IMR-90 (cell line): ENCODE data around the gene CALD1. TPM values are rescaled to one million over a fixed set of nuclear protein-coding genes. Genes with fewer than 3 reads are reported as not detected.

Source experiments
- ATAC-seq: fragments of 200-7000 bp; cut with Tn5 transposase; 2 replicates; pipeline ENCODE4 v1.9.1; 2020; ENCODE audit warnings: low read depth, mild to moderate bottlenecking, moderate library complexity
- BruUV-seq: library from RNA; stranded (reverse); fragments of 400-500 nt; replicated peaks from 2 replicates; lab custom pipeline; 2021; lab: Mats Ljungman, UMichigan
- CTCF ChIA-PET: fragments of 300-600 bp; formaldehyde crosslinking; extraction: SDS; loops from one replicate; lab custom pipeline; 2021; ENCODE audit warnings: antibody characterized with exemption; lab: Yijun Ruan, JAX
- POLR2A ChIA-PET: fragments of 300-600 bp; sonication (Branson Sonifier 250); formaldehyde crosslinking; loops from one replicate; lab custom pipeline; 2022; ENCODE audit warnings: antibody characterized with exemption; ENCODE audit not compliant: unreplicated experiment; lab: Charles Lee
- DNase-seq: peaks from one replicate; pipeline ENCODE4 v3.0.0; 2013
- H2AFZ ChIP-seq: replicated peaks from 2 replicates; pipeline ENCODE3; 2013; ENCODE audit warnings: low read length, mild to moderate bottlenecking; ENCODE audit not compliant: poor library complexity
- H2AK5ac ChIP-seq: 2 replicates; pipeline ENCODE4 v1.6.1; 2013; ENCODE audit warnings: low read depth, low read length, inconsistent platforms
- H2AK9ac ChIP-seq: replicated peaks from 2 replicates; pipeline ENCODE3; 2013; ENCODE audit warnings: mild to moderate bottlenecking, low read depth, low read length, moderate library complexity; ENCODE audit not compliant: poor library complexity
- H2BK120ac ChIP-seq: 2 replicates; pipeline ENCODE4 v1.6.1; 2013; ENCODE audit warnings: low read depth, low read length, inconsistent platforms
- H2BK15ac ChIP-seq: 3 replicates; pipeline ENCODE4 v1.6.1; 2013; ENCODE audit warnings: low read depth, low read length, inconsistent platforms
- H2BK20ac ChIP-seq: 2 replicates; pipeline ENCODE4 v1.6.1; 2013; ENCODE audit warnings: low read depth, mild to moderate bottlenecking, inconsistent platforms, low read length, moderate library complexity
- H2BK5ac ChIP-seq: 2 replicates; pipeline ENCODE4 v1.6.1; 2013; ENCODE audit warnings: mild to moderate bottlenecking, low read depth, low read length, inconsistent platforms; ENCODE audit not compliant: poor library complexity, severe bottlenecking
- H3K14ac ChIP-seq: replicated peaks from 2 replicates; pipeline ENCODE4 v1.6.1; 2013; ENCODE audit warnings: low read depth, low read length, inconsistent platforms
- H3K18ac ChIP-seq: 2 replicates; pipeline ENCODE4 v1.6.1; 2013; ENCODE audit warnings: low read depth, low read length, control low read depth
- H3K23ac ChIP-seq: 2 replicates; pipeline ENCODE4 v1.6.1; 2013; ENCODE audit warnings: low read depth, low read length, inconsistent platforms
- H3K27ac ChIP-seq: 2 replicates; pipeline ENCODE4 v1.5.1; 2013; ENCODE audit warnings: mild to moderate bottlenecking, control low read depth, low read length; ENCODE audit not compliant: insufficient read depth
- H3K27me3 ChIP-seq: 2 replicates; pipeline ENCODE4 v1.6.1; 2013; ENCODE audit warnings: low read length; ENCODE audit not compliant: control insufficient read depth, insufficient read depth
- H3K36me3 ChIP-seq: 2 replicates; pipeline ENCODE4 v1.6.1; 2013; ENCODE audit warnings: low read length, mixed read lengths; ENCODE audit not compliant: control insufficient read depth, insufficient read depth
- H3K4ac ChIP-seq: 2 replicates; pipeline ENCODE4 v1.6.1; 2013; ENCODE audit warnings: low read depth, low read length, inconsistent platforms
- H3K4me1 ChIP-seq: 2 replicates; pipeline ENCODE4 v1.6.1; 2013; ENCODE audit warnings: low read length, mixed read lengths; ENCODE audit not compliant: control insufficient read depth, insufficient read depth
- H3K4me2 ChIP-seq: 2 replicates; pipeline ENCODE4 v1.6.1; 2013; ENCODE audit warnings: low read depth, mild to moderate bottlenecking, control low read depth, low read length, moderate library complexity
- H3K4me3 ChIP-seq: 2 replicates; pipeline ENCODE4 v1.5.1; 2013; ENCODE audit warnings: low read depth, mild to moderate bottlenecking, control low read depth, low read length, moderate library complexity; ENCODE audit not compliant: insufficient read depth
- H3K56ac ChIP-seq: 2 replicates; pipeline ENCODE4 v1.6.1; 2013; ENCODE audit warnings: low read length, inconsistent platforms; ENCODE audit not compliant: insufficient read depth; ENCODE audit errors: extremely low read depth
- H3K79me1 ChIP-seq, 2 experiments: 2 replicates each; pipeline ENCODE4 v1.6.1; 2013; ENCODE audit warnings: low read length in 2 of 2, inconsistent platforms in 1 of 2, low read depth in 1 of 2
- H3K9ac ChIP-seq: 2 replicates; pipeline ENCODE4 v1.6.1; 2013; ENCODE audit warnings: low read depth, low read length, control low read depth
- H3K9me1 ChIP-seq: 2 replicates; pipeline ENCODE4 v1.6.1; 2013; ENCODE audit warnings: low read length, inconsistent platforms; ENCODE audit not compliant: insufficient read depth
- H3K9me3 ChIP-seq: 2 replicates; pipeline ENCODE4 v1.6.1; 2013; ENCODE audit warnings: low read length; ENCODE audit not compliant: control insufficient read depth, insufficient read depth
- H4K20me1 ChIP-seq: 2 replicates; pipeline ENCODE4 v1.6.1; 2013; ENCODE audit warnings: low read length, inconsistent platforms; ENCODE audit not compliant: insufficient read depth
- H4K5ac ChIP-seq: 2 replicates; pipeline ENCODE4 v1.6.1; 2013; ENCODE audit warnings: mild to moderate bottlenecking, low read depth, low read length, control low read depth
- H4K8ac ChIP-seq, 2 experiments: 2 replicates each; pipeline ENCODE4 v1.6.1; 2013; ENCODE audit warnings: low read depth in 2 of 2, low read length in 2 of 2, control low read depth in 1 of 2, inconsistent platforms in 1 of 2
- H4K91ac ChIP-seq: 2 replicates; pipeline ENCODE4 v1.6.1; 2013; ENCODE audit warnings: low read depth, low read length, inconsistent platforms; ENCODE audit not compliant: insufficient read depth
- BHLHE40 ChIP-seq: fragments of 150-350 bp; IDR thresholded peaks from 2 replicates; pipeline ENCODE4 v1.6.1; 2016; ENCODE audit warnings: mild to moderate bottlenecking, low read depth, low read length
- CEBPB ChIP-seq: IDR thresholded peaks from 2 replicates; pipeline ENCODE4 v1.6.1; 2012; ENCODE audit warnings: low read depth, low read length, improper control_type of control experiment
- CHD1 ChIP-seq: IDR thresholded peaks from 2 replicates; pipeline ENCODE4 v1.6.1; 2012; ENCODE audit warnings: low read depth, low read length, improper control_type of control experiment
- FOS ChIP-seq: fragments of 150-350 bp; IDR thresholded peaks from 2 replicates; pipeline ENCODE4 v1.6.1; 2016; ENCODE audit warnings: low read depth, low read length
- MAFK ChIP-seq: IDR thresholded peaks from 2 replicates; pipeline ENCODE4 v1.6.1; 2012; ENCODE audit warnings: low read depth, low read length, improper control_type of control experiment
- MXI1 ChIP-seq: IDR thresholded peaks from 2 replicates; pipeline ENCODE4 v1.6.1; 2012; ENCODE audit warnings: low read depth, mild to moderate bottlenecking, low read length, moderate library complexity, borderline replicate concordance
- NFE2L2 ChIP-seq: fragments of 150-350 bp; IDR thresholded peaks from 2 replicates; pipeline ENCODE4 v1.6.1; 2016; ENCODE audit warnings: low read depth, mild to moderate bottlenecking, low read length
- POLR2A ChIP-seq: IDR thresholded peaks from 2 replicates; pipeline ENCODE4 v1.6.1; 2012; ENCODE audit warnings: mild to moderate bottlenecking, low read depth, low read length
- RAD21 ChIP-seq: IDR thresholded peaks from 2 replicates; pipeline ENCODE4 v1.6.1; 2012; ENCODE audit warnings: low read length, improper control_type of control experiment
- RCOR1 ChIP-seq: IDR thresholded peaks from 2 replicates; pipeline ENCODE4 v1.6.1; 2012; ENCODE audit warnings: mild to moderate bottlenecking, low read length, improper control_type of control experiment; ENCODE audit not compliant: insufficient replicate concordance
- RFX5 ChIP-seq: IDR thresholded peaks from 2 replicates; pipeline ENCODE4 v1.8.0; 2012; ENCODE audit warnings: low read depth, mild to moderate bottlenecking, low read length, moderate library complexity
- SMC3 ChIP-seq: fragments of 150-350 bp; IDR thresholded peaks from 2 replicates; pipeline ENCODE4 v1.6.1; 2016; ENCODE audit warnings: low read depth, mild to moderate bottlenecking, antibody characterized with exemption, low read length, moderate library complexity
- USF2 ChIP-seq: fragments of 150-350 bp; IDR thresholded peaks from 2 replicates; pipeline ENCODE4 v1.6.1; 2017; ENCODE audit warnings: mild to moderate bottlenecking, antibody characterized with exemption, low read length, low read depth
- WGBS, 2 experiments: methylation state at CpG; one replicate each; pipeline versions ENCODE4 v1.1.5 to v1.1.7; 2013; ENCODE audit warnings: missing lambda C conversion rate in 2 of 2; ENCODE audit not compliant: insufficient read length in 1 of 2; ENCODE audit errors: extremely low coverage in 2 of 2; 5-methylcytosine and 5-hydroxymethylcytosine counted together
- dilution Hi-C: fragments of 300-500 bp; cut with HindIII; formaldehyde crosslinking; loops from one replicate; pipeline ENCODE4 v1.14.3; 2018; ENCODE audit warnings: low sequenced_read_pairs; ENCODE audit not compliant: unreplicated experiment
- in situ Hi-C: fragments of 300-500 bp; cut with MboI; formaldehyde crosslinking; loops from 3 replicates; pipeline ENCODE4 v1.14.3; 2019; ENCODE audit warnings: low sequenced_read_pairs, inconsistent platforms, mixed read lengths
- intact Hi-C: fragments of 100-400 bp; cut with micrococcal nuclease; formaldehyde crosslinking; loops from 2 replicates; pipeline ENCODE4 v1.10.0; 2022
- polyA plus RNA-seq, 3 experiments: library from polyadenylated mRNA; depleted of rRNA; stranded (reverse); fragments of >200 nt; gene quantifications; 2 replicates each; pipeline ENCODE4 v1.2.3, GENCODE V29; 2012; ENCODE audit warnings: low replicate concordance in 1 of 3
- total RNA-seq: library from RNA; depleted of rRNA; stranded (reverse); fragments of >200 nt; gene quantifications from 2 replicates; pipeline ENCODE4 v1.2.3, GENCODE V29; 2012

Gene CALD1
- total and polyA plus RNA-seq, 2 of the 4 experiments (the other 2 are of a cell fraction): 375 to 487 TPM

GRCh38 chr7:134771111-134771510 is 8.3 kb upstream of the CALD1 start:
- no peaks in the 10 kb centered on the region for H3K27me3 ChIP-seq
- peak overlapping the region; percentile 5; the same call in 1 of the 3 replicates for H2BK15ac ChIP-seq
- no peaks in the 10 kb centered on the region for H4K20me1 ChIP-seq
- peak overlapping the region; percentile 25; the same call in 1 of the 2 replicates for H2AK5ac ChIP-seq
- WGBS, 2 experiments: 81% methylated on average over 2 of the region's 3 CpGs; no CpG with 5 or more reads in 1 of the 2 experiments
- CTCF ChIA-PET: interaction anchor here (1.0 kb wide), 1 partner anchor 81 kb away, joined by 3 read pairs; no protein-coding TSS in a partner anchor
- no peak overlapping the region for H3K23ac ChIP-seq
- BruUV-seq: no TSS peak
- no peak overlapping the region for H2AK9ac ChIP-seq
- H3K36me3 ChIP-seq: no peaks in the 10 kb centered on the region
- no peaks in the 10 kb centered on the region for H3K9me3 ChIP-seq
- no peak overlapping the region for H3K4me3 ChIP-seq
- dilution Hi-C loops: no loop called here
- POLR2A ChIA-PET: no interaction called here
- H3K56ac ChIP-seq: no peak overlapping the region
- H4K5ac ChIP-seq: peak overlapping the region; percentile 76; the same call in 1 of the 2 replicates
- ATAC-seq (no peak), DNase-seq (no peak)
- peak overlapping the region; percentile 79 for H3K18ac ChIP-seq
- TF ChIP-seq CHD1 (no peak), BHLHE40 (no peak), FOS (no peak), MAFK (no peak), RAD21 (no peak), MXI1 (no peak), NFE2L2 (no peak), RCOR1 (no peak), CEBPB (no peak), SMC3 (no peak), RFX5 (no peak), POLR2A (no peak), USF2 (no peak)
- H2BK120ac ChIP-seq: peak overlapping the region; percentile 23
- peaks cover 0 to 15% of the 10 kb centered on the region in 2 experiments; a peak in 2 of 4 replicates for H3K79me1 ChIP-seq
- peak overlapping the region; percentile 10 for H2BK5ac ChIP-seq
- intact Hi-C loops: no loop called here
- H3K9me1 ChIP-seq: peaks cover 17% of the 10 kb centered on the region
- peak overlapping the region; percentile 37; the same call in 1 of the 2 replicates for H4K91ac ChIP-seq
- no peak overlapping the region for H3K14ac ChIP-seq
- H3K4ac ChIP-seq: peak overlapping the region; percentile 62
- peaks cover 14% of the 10 kb centered on the region for H3K4me1 ChIP-seq
- peak overlapping the region; percentile 62 for H2BK20ac ChIP-seq
- in situ Hi-C loops: loop anchor here (5.0 kb wide), 1 partner anchor 74 kb away; no protein-coding TSS in a partner anchor
- no peak overlapping the region for H3K27ac ChIP-seq
- peak overlapping the region in 1 of 2 experiments; percentile 29; a peak in 1 of 4 replicates for H4K8ac ChIP-seq
- no peak overlapping the region for H2AFZ ChIP-seq
- no peak overlapping the region for H3K9ac ChIP-seq
- H3K4me2 ChIP-seq: no peak overlapping the region
